T-helper 22 cell (primary cell): ENCODE data around the gene TCF7L2.

Experiments used
- DNase-seq: peaks from one replicate; pipeline ENCODE4 v3.0.0-alpha.2; 2020; ENCODE audit warnings: low read depth

Gene TCF7L2

GRCh38 chr10:113178771-113179170 is 228.7 kb downstream of the TCF7L2 start:
- DNase-seq: no peak

- DNase-seq: no peak
These were observed 229.2 kb downstream of the TCF7L2 start for GRCh38 chr10:113179265-113179664.

- no peak for DNase-seq
These were observed 229.9 kb downstream of the TCF7L2 start for GRCh38 chr10:113179966-113180365.

GRCh38 chr10:113180401-113181154 is 230.5 kb downstream of the TCF7L2 start:
- no peak for DNase-seq

GRCh38 chr10:113182154-113182553 is 232.1 kb downstream of the TCF7L2 start:
- DNase-seq: no peak

- no peak for DNase-seq
These were observed 233.5 kb downstream of the TCF7L2 start for GRCh38 chr10:113183573-113183972.

GRCh38 chr10:113187063-113187777 is 237.2 kb downstream of the TCF7L2 start:
- no peak for DNase-seq

GRCh38 chr10:113199459-113199858 is 249.4 kb downstream of the TCF7L2 start:
- no peak for DNase-seq

- DNase-seq: no peak
These were observed 252.0 kb downstream of the TCF7L2 start for GRCh38 chr10:113202011-113202410.

- DNase-seq: no peak
These were observed 257.9 kb downstream of the TCF7L2 start for GRCh38 chr10:113207924-113208323.

- no peak for DNase-seq
These were observed 263.0 kb downstream of the TCF7L2 start for GRCh38 chr10:113213035-113213434.

GRCh38 chr10:113214331-113214730 is 264.3 kb downstream of the TCF7L2 start:
- no peak for DNase-seq

- no peak for DNase-seq
These were observed 266.1 kb downstream of the TCF7L2 start for GRCh38 chr10:113216102-113216501.
